ENCODE results near the gene CAMTA1.

The CAMTA1 gene

GRCh38 chr1:7299994-7300393, 514.7 kb downstream of the CAMTA1 start (continued):
- TF ChIP-seq PATZ1 (CRISPR knock-in tag; IDR thresholded peaks at IDR 0.05; ENCODE audit: borderline replicate concordance) (no peak), ZFP3 (CRISPR knock-in tag; IDR thresholded peaks at IDR 0.05) (no peak), PPARA (CRISPR knock-in tag; IDR thresholded peaks at IDR 0.05; ENCODE audit: borderline replicate concordance) (no peak), RARB (CRISPR knock-in tag; IDR thresholded peaks at IDR 0.05) (no peak), ZNF70 (CRISPR knock-in tag; IDR thresholded peaks at IDR 0.05) (no peak)

GRCh38 chr1:7300893-7301663, 515.8 kb downstream of the CAMTA1 start:
- TF ChIP-seq TOX (CRISPR knock-in tag; IDR thresholded peaks at IDR 0.05; ENCODE audit: borderline replicate concordance) (peak; percentile 57; the same call in 1 of the 2 replicates), ARNTL (CRISPR knock-in tag; IDR thresholded peaks at IDR 0.05; ENCODE audit: borderline replicate concordance, low read depth) (no peak), ZFP30 (CRISPR knock-in tag; IDR thresholded peaks at IDR 0.05) (no peak), CSDC2 (CRISPR knock-in tag; IDR thresholded peaks at IDR 0.05) (no peak), CREB5 (CRISPR knock-in tag; IDR thresholded peaks at IDR 0.05; ENCODE audit: low read depth) (no peak), PATZ1 (CRISPR knock-in tag; IDR thresholded peaks at IDR 0.05; ENCODE audit: borderline replicate concordance) (peak; percentile 47; the same call in 1 of the 2 replicates), TSHZ2 (CRISPR knock-in tag; IDR thresholded peaks at IDR 0.05) (no peak), ISL1 (CRISPR knock-in tag; IDR thresholded peaks at IDR 0.05) (peak; percentile 84), PPARA (CRISPR knock-in tag; IDR thresholded peaks at IDR 0.05; ENCODE audit: borderline replicate concordance) (no peak), OSR1 (CRISPR knock-in tag; IDR thresholded peaks at IDR 0.05) (no peak), ZFP3 (CRISPR knock-in tag; IDR thresholded peaks at IDR 0.05) (0 out of 2 replicates have a peak, but pooled peaks have one; percentile 34), ZNF70 (CRISPR knock-in tag; IDR thresholded peaks at IDR 0.05) (no peak)
- peak; percentile 70 for ATAC-seq

GRCh38 chr1:7301664-7301981, 516.4 kb downstream of the CAMTA1 start:
- TF ChIP-seq ARNTL (CRISPR knock-in tag; IDR thresholded peaks at IDR 0.05; ENCODE audit: borderline replicate concordance, low read depth) (no peak), SNAI2 (CRISPR knock-in tag; IDR thresholded peaks at IDR 0.05) (no peak), PPARA (CRISPR knock-in tag; IDR thresholded peaks at IDR 0.05; ENCODE audit: borderline replicate concordance) (no peak), CSDC2 (CRISPR knock-in tag; IDR thresholded peaks at IDR 0.05) (no peak), ISL1 (CRISPR knock-in tag; IDR thresholded peaks at IDR 0.05) (no peak), CREB5 (CRISPR knock-in tag; IDR thresholded peaks at IDR 0.05; ENCODE audit: low read depth) (no peak), POU6F1 (CRISPR knock-in tag; IDR thresholded peaks at IDR 0.05; ENCODE audit: borderline replicate concordance, low read depth) (no peak), TCF4 (CRISPR knock-in tag; IDR thresholded peaks at IDR 0.05; ENCODE audit: borderline replicate concordance) (no peak), ZFP30 (CRISPR knock-in tag; IDR thresholded peaks at IDR 0.05) (no peak), TSHZ2 (CRISPR knock-in tag; IDR thresholded peaks at IDR 0.05) (no peak), ZFP3 (CRISPR knock-in tag; IDR thresholded peaks at IDR 0.05) (no peak)

More at GRCh38 chr1:7301664-7301981, 516.4 kb downstream of the CAMTA1 start:
- no peak for ATAC-seq
